HEK293 (cell line): ENCODE data around the gene PRPF8.

Source experiments
- CTCF ChIP-seq: fragments of 450-650 bp; formaldehyde crosslinking; IDR thresholded peaks from 2 replicates; pipeline ENCODE4 v1.5.1; 2016; ENCODE audit warnings: missing biosample characterization, missing genetic modification characterization
- PBX3 ChIP-seq: sonication (generic); formaldehyde crosslinking; IDR thresholded peaks from 2 replicates; pipeline ENCODE4 v1.8.1; 2022; ENCODE audit warnings: mild to moderate bottlenecking, moderate library complexity, missing genetic modification reagents
- SETDB1 ChIP-seq: IDR thresholded peaks from one replicate; pipeline ENCODE4 v1.6.1; 2017; ENCODE audit warnings: mild to moderate bottlenecking, low read length, moderate library complexity, mixed read lengths; ENCODE audit not compliant: insufficient read length
- ZBTB1 ChIP-seq: fragments of 450-650 bp; formaldehyde crosslinking; IDR thresholded peaks from 2 replicates; pipeline ENCODE4 v1.5.1; 2016; ENCODE audit warnings: missing biosample characterization, missing genetic modification characterization
- ZNF266 ChIP-seq: fragments of 450-650 bp; formaldehyde crosslinking; IDR thresholded peaks from 2 replicates; pipeline ENCODE4 v1.5.1; 2016; ENCODE audit warnings: missing biosample characterization, missing genetic modification characterization, low read depth
- ZNF423 ChIP-seq: fragments of 450-650 bp; formaldehyde crosslinking; IDR thresholded peaks from 2 replicates; pipeline ENCODE4 v1.5.1; 2016; ENCODE audit warnings: missing biosample characterization, missing genetic modification characterization
- ZNF513 ChIP-seq: fragments of 450-650 bp; IDR thresholded peaks from 2 replicates; pipeline ENCODE4 v1.5.1; 2018; ENCODE audit warnings: missing biosample characterization, missing genetic modification characterization
- ZNF704 ChIP-seq: fragments of 450-650 bp; formaldehyde crosslinking; IDR thresholded peaks from 2 replicates; pipeline ENCODE4 v1.5.1; 2016; ENCODE audit warnings: missing biosample characterization, missing genetic modification characterization
- ZSCAN5A ChIP-seq: fragments of 450-650 bp; formaldehyde crosslinking; IDR thresholded peaks from 2 replicates; pipeline ENCODE4 v1.5.1; 2016; ENCODE audit warnings: missing biosample characterization, missing genetic modification characterization

GRCh38 chr17:1641065-1641403, 43.6 kb downstream of the PRPF8 start:
- TF ChIP-seq CTCF: no peak
- TF ChIP-seq ZNF704 (tag by site-specific recombination): no peak
- no peak for TF ChIP-seq SETDB1
- TF ChIP-seq ZBTB1 (tag by site-specific recombination): no peak
- no peak for TF ChIP-seq ZNF423
- no peak for TF ChIP-seq ZSCAN5A (tag by site-specific recombination)
- TF ChIP-seq ZNF266: no peak
- no peak for TF ChIP-seq ZNF513 (tag by site-specific recombination)
- no peak for TF ChIP-seq PBX3
